Panc1 (cell line): Measurements from ENCODE around the gene USP44. TPM values are rescaled to one million over a fixed set of nuclear protein-coding genes. Genes with fewer than 3 reads are reported as not detected.

ENCODE experiments used
- ATAC-seq: fragments of 200-7000 bp; cut with Tn5 transposase; 2 replicates; pipeline ENCODE4 v1.9.1; 2020; ENCODE audit warnings: mild to moderate bottlenecking, moderate library complexity
- BruUV-seq: library from RNA; stranded (reverse); fragments of 400-500 nt; replicated peaks from 2 replicates; lab custom pipeline; 2021; lab: Mats Ljungman, UMichigan
- CTCF ChIA-PET: fragments of 300-600 bp; sonication (Branson Sonifier 250); formaldehyde crosslinking; loops from one replicate; lab custom pipeline; 2022; ENCODE audit warnings: antibody characterized with exemption; lab: Charles Lee
- POLR2A ChIA-PET: fragments of 300-600 bp; sonication (Branson Sonifier 250); formaldehyde crosslinking; loops from one replicate; lab custom pipeline; 2022; ENCODE audit warnings: antibody characterized with exemption; lab: Charles Lee
- DNase-seq: peaks from one replicate; pipeline ENCODE4 v3.0.0-alpha.2; 2010; ENCODE audit warnings: low read depth, low spot score
- H3K27ac ChIP-seq: 2 replicates; pipeline ENCODE4 v1.5.1; 2011; ENCODE audit warnings: mild to moderate bottlenecking, low read length, inconsistent platforms
- H3K27me3 ChIP-seq: fragments of 200-500 bp; sonication (Bioruptor generic); 2 replicates; pipeline ENCODE4 v1.6.0; 2014; ENCODE audit warnings: low read length, inconsistent platforms; ENCODE audit not compliant: control insufficient read depth, insufficient read depth
- H3K36me3 ChIP-seq: fragments of 200-500 bp; sonication (Bioruptor generic); 2 replicates; pipeline ENCODE4 v1.5.1; 2014; ENCODE audit warnings: inconsistent platforms, mild to moderate bottlenecking, low read length, moderate library complexity; ENCODE audit not compliant: control insufficient read depth, insufficient read depth
- H3K4me1 ChIP-seq: 2 replicates; pipeline ENCODE4 v1.5.1; 2011; ENCODE audit warnings: inconsistent platforms, mild to moderate bottlenecking, low read length, moderate library complexity; ENCODE audit not compliant: control insufficient read depth, insufficient read depth
- H3K4me3 ChIP-seq, 2 experiments: 2 replicates each; pipeline ENCODE4 v1.5.1; 2011 to 2012; ENCODE audit warnings: low read depth in 2 of 2, low read length in 2 of 2, mild to moderate bottlenecking in 2 of 2, inconsistent platforms in 1 of 2, moderate library complexity in 1 of 2
- H3K9me3 ChIP-seq: fragments of 200-500 bp; sonication (Bioruptor generic); 2 replicates; pipeline ENCODE4 v1.5.1; 2014; ENCODE audit warnings: low read depth, mild to moderate bottlenecking, inconsistent platforms, low read length, moderate library complexity; ENCODE audit not compliant: control insufficient read depth, insufficient read depth
- CTCF ChIP-seq: fragments of 450-650 bp; IDR thresholded peaks from 2 replicates; pipeline ENCODE4 v1.5.1; 2017; ENCODE audit warnings: mild to moderate bottlenecking
- POLR2AphosphoS5 ChIP-seq: IDR thresholded peaks from 2 replicates; pipeline ENCODE4 v1.6.1; 2012; ENCODE audit warnings: mild to moderate bottlenecking, low read depth, low read length, moderate library complexity
- SIN3A ChIP-seq: IDR thresholded peaks from 2 replicates; pipeline ENCODE4 v1.6.1; 2012; ENCODE audit warnings: low read depth, mild to moderate bottlenecking, low read length, moderate library complexity, borderline replicate concordance; ENCODE audit not compliant: insufficient read depth
- TCF7L2 ChIP-seq: IDR thresholded peaks from 2 replicates; pipeline ENCODE4 v1.6.1; 2011; ENCODE audit warnings: mild to moderate bottlenecking, low read depth, low read length, inconsistent platforms
- in situ Hi-C: cut with HindIII; loops from 2 replicates; pipeline ENCODE4 v1.10.0; 2016; ENCODE audit warnings: low sequenced_read_pairs, low pct_unique_long_range_greater_than_20kb
- intact Hi-C: fragments of 100-400 bp; cut with micrococcal nuclease; formaldehyde crosslinking; loops from one replicate; pipeline ENCODE4 v1.10.0; 2022; ENCODE audit not compliant: unreplicated experiment
- total RNA-seq: library from RNA; stranded (reverse); gene quantifications from one replicate; pipeline ENCODE4 v1.2.1, GENCODE V29; 2021; ENCODE audit not compliant: unreplicated experiment
- TF ChIP-seq, protein P1 (sequence below), 2 experiments: IDR thresholded peaks; 2 replicates each; pipeline ENCODE4 v1.6.1; 2011 to 2012; ENCODE audit warnings: low read depth in 2 of 2, control low read depth in 1 of 2, low read length in 1 of 2, mild to moderate bottlenecking in 1 of 2, moderate library complexity in 1 of 2; ENCODE audit not compliant: insufficient read depth in 1 of 2

Gene USP44
- total RNA-seq, 1 experiment from 2014 or later, result 0.10 TPM

DNA sequence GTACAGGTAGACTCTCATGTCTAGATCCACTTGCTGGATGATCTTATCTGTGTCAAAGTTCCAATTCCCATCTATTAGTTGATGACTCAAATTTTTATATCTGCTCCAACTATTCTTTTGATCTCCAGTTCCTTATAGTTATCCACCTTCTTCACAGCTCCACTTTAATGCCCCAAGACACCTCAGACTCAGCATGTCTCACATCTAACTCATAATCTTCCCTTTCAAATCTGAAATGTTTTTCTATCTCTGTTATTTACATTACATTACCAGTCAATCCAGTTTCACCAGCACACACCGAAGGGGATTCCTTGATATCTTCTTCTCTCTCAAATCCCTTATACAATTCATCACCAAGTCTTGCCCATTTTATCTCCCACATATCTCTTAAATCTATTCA is 81.0 kb downstream of the USP44 start:
- ATAC-seq (no peak), DNase-seq (no peak)
- H3K27me3 ChIP-seq, result no peaks in the 10 kb centered on the region
- POLR2A ChIA-PET, result interaction anchor here (0.7 kb wide), 1 partner anchor 16 kb away, joined by 7 read pairs; no protein-coding TSS in a partner anchor
- no TSS peak for BruUV-seq
- TF ChIP-seq, protein P1, sequence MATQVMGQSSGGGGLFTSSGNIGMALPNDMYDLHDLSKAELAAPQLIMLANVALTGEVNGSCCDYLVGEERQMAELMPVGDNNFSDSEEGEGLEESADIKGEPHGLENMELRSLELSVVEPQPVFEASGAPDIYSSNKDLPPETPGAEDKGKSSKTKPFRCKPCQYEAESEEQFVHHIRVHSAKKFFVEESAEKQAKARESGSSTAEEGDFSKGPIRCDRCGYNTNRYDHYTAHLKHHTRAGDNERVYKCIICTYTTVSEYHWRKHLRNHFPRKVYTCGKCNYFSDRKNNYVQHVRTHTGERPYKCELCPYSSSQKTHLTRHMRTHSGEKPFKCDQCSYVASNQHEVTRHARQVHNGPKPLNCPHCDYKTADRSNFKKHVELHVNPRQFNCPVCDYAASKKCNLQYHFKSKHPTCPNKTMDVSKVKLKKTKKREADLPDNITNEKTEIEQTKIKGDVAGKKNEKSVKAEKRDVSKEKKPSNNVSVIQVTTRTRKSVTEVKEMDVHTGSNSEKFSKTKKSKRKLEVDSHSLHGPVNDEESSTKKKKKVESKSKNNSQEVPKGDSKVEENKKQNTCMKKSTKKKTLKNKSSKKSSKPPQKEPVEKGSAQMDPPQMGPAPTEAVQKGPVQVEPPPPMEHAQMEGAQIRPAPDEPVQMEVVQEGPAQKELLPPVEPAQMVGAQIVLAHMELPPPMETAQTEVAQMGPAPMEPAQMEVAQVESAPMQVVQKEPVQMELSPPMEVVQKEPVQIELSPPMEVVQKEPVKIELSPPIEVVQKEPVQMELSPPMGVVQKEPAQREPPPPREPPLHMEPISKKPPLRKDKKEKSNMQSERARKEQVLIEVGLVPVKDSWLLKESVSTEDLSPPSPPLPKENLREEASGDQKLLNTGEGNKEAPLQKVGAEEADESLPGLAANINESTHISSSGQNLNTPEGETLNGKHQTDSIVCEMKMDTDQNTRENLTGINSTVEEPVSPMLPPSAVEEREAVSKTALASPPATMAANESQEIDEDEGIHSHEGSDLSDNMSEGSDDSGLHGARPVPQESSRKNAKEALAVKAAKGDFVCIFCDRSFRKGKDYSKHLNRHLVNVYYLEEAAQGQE (IDR thresholded peaks at IDR 0.05; ENCODE audit: insufficient read depth in 1 of 2, low read depth in 2 of 2, low read length in 1 of 2), result no peak
- TF ChIP-seq SIN3A (no peak), POLR2AphosphoS5 (no peak), CTCF (no peak), TCF7L2 (no peak)
- H3K9me3 ChIP-seq, result no peaks in the 10 kb centered on the region
- in situ Hi-C loops, result no loop called here
- H3K4me1 ChIP-seq, result peaks cover 2% of the 10 kb centered on the region; the same call in 1 of the 2 replicates
- CTCF ChIA-PET, result no interaction called here
- intact Hi-C loops, result no loop called here
- H3K36me3 ChIP-seq, result peaks cover 8% of the 10 kb centered on the region; the same call in 1 of the 2 replicates
- no peak overlapping the region for H3K27ac ChIP-seq
- H3K4me3 ChIP-seq, result no peak overlapping the region

Other genes with a start within 250 kb of the USP44 start
- 86.1 TPM for gene METAP2, start 77.3 kb downstream of the USP44 start, total RNA-seq
- gene NTN4, start 239.3 kb upstream of the USP44 start, total RNA-seq, result 17.1 TPM